NCI-H510A (cell line): ENCODE results near the gene POFUT1.
"Not testable (repeated sequence)": the region's sequence is repeated elsewhere in the genome, so short reads cannot be mapped to it uniquely, and the experiment has no call there.

Experiments used
- DNase-seq: peaks from one replicate; lab custom pipeline; 2025; lab: John Stamatoyannopoulos, UW

POFUT1 gene

DNA sequence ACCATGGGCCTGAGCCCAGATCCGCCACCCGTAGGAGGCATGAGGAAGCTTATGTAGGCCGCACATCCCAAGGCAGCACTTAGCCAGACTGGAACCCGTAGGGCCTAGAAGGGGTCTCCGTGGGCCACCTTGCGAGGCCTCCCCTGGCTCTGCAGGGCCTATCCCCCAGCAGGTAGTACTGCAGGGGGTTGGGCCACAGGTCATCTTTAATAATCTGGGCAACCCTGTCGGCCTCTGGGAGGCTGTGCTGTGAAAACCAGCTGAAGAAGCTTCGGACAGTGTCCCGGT is 18.6 kb upstream of the POFUT1 start:
- no peak for DNase-seq

DNA sequence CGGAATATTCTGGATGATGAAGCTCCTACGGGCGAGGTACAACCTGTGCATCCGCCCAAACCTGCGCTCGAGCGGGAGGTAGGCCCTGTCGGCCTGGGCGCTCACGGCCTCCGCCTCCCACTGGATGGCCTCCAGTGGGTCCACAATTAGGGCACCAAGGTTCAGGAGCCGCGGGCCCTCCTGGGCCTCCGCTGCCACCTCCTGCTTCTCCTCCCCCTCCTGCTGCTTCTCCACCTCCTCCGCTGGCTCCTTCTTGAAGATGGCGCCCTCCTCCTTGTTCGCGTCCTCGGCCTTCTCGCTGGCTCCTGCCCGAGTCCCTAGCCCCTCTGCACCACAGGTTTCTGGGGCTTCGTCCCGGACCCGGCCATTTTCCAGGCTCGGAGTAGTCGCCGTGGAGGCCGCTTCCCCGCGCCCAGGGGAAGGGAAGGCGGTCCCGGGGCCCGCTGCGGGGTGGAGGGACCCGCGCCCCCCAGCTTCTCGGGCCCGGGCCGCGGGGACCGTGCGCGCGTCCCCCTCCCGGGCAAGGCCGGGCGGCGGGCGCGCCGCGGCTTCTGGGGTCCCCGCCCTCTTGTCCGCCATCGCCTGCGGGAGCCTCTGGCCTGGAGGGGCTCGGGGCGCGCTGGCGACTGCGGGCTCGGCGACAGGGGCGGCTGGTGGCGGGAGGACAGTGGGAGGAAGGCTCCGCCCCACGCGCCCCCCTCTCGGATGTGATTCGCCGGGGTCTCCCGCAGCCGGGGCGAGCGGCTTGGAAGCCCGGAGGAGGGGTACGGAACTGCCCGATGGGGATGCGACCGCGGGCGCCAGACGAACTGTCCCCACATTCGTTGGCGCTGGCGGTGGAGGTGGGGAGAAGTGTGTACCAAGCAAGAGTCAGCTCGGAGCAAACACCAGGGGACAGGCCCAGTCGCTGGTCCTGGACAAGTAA is 17.7 kb upstream of the POFUT1 start:
- no peak for DNase-seq

DNA sequence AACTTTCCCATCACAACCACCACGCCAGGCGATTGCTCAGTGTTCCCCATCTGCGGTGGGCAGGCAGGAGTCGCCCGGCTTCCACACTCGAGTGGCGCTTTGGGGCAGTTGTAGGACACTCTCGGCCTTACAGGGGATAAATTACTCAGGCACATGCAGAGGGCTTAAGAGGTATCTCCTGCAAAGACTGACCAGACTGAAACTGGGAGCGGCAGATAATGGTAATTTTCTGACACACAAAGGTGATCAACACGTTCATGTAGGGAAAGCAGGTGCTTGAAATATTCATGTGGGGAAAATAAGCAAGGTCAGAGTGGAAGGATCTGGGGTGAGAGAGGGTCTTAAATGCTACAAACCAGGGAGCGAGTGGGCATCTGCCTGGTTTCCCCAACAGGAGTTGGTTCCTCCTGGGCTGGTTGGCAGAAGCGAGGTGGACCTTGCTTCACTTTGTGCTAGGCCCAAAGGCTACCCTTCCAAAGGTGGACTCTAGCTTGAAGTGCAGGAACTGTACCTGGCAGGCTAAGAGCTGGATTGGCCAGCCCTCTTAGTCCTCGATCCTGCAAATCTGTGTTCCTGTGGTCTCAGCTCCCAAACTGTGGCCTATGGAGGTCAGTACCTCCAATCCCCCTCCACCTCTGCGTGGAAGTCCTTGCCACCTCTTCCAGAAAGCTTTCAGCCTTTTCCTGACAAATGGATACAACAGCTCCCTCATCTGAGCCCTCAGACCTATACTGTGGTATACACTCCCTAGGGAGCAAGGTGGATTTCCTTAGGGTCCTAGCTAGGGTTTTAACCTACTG is 16.9 kb upstream of the POFUT1 start:
- DNase-seq, result no peak

DNA sequence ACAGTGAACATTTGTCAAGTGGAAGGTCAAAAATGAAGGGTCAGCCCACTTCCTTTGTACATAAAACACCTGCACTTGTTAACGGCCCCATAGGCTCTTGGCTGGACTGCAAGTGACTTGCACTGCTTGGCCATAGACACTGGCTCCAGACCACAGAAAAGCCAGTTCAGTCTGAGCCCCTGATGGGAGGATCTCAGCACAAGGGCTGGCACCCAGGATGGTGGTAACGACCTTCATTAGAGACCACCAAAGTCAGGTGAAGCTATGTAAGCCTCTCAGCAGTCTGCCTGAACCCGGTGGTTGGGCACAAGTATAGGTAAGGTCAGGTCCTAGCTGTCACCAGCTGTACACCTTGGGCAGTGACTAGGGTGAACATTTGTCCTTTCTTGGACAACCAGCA is 16.3 kb upstream of the POFUT1 start:
- DNase-seq, result no peak

DNA sequence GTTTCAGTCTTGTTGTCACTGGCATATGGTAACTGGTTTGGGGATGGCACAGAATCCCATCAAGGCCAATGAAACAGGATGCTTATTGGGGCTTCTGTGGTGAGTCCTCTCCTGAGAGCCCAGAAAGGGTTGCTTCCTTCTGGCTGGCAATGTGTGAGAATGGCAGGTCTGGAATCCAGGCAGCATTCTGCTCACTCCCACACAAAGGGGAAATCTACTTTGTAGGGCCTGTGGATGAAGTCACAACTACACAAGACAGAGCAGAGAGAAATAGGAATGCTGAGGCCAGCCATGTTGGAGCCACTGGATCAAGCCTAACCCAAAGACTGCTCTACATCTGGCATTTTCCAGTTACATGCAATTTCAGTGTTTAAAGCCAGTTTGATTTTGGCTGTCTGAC is 15.8 kb upstream of the POFUT1 start:
- no peak for DNase-seq

DNA sequence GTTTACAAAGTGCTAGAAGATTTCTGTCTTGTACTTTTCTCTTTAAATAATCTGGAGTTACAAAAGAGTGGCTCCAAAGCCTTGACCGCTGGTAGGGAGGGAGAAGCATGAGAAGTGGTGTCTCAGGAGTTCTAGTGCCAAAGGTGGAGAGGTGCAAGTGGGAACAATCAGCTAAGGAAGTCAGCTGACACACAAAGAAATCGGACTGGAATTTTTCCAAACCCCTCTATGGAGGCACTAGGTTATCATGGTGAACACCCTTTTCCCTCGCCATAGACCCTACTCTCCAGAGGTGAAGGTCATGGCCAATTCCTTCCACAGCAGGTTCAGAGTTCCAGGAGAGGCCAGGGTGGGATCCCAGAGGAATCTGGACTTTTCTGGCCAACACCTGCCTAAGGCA is 15.0 kb upstream of the POFUT1 start:
- no peak for DNase-seq

DNA sequence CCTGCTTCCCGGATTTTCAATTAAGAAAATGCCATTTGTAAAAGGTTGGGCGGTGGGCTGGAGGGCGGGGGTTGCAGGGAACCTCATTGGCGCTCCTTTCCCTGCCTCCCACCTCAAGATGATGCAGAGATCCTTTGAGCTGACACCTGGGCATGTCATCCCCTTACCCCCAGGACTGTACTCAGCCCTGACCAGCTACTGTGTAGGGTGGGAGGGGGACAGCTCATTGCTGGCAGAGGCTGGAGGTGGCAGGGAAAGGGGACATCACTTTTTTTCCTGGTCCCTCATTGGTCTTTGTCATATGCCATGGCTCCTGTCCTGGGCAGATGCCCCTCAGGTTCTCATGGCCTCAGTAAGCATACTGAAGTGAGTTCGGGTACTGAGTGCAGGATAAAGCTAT is 14.3 kb upstream of the POFUT1 start:
- DNase-seq, result not testable (repeated sequence)

DNA sequence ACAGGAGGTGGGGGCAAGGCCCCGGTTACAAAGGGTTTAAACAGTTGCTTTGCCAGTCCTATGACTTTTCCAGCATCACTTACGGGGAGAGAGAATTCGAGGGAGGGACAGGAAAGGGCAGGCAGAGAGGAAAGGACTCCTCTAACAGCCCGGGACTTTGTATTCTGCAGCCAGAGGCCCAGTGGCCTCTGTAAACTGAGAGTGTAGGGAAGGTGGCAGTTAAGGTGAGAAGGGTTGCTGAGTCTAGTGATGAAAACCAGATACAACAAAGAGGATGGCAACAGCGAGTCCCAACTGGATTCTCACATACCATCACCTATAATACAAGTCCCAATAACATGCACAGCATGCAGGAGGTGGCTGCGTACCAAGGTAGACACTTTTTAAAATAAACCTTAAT is 13.7 kb upstream of the POFUT1 start:
- DNase-seq, result no peak

DNA sequence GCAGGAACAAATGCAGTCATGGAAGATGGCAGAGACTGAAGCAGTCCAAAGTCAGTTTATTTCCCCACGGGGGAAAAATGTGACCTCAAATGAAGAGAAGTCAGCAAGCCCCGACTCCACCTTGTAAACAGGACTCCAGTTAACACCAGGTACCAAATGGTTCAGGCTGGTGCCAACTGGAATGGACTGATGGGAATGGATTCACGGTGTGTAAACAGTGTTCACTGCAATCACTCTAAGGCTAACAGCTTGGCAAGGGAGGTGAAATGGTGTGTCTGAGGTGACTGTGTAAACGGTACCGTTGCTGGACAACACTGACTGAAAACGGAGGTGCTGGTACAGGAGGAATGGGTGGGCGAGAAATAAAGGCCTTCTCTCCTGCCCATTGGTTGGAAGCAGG is 12.1 kb upstream of the POFUT1 start:
- no peak for DNase-seq

DNA sequence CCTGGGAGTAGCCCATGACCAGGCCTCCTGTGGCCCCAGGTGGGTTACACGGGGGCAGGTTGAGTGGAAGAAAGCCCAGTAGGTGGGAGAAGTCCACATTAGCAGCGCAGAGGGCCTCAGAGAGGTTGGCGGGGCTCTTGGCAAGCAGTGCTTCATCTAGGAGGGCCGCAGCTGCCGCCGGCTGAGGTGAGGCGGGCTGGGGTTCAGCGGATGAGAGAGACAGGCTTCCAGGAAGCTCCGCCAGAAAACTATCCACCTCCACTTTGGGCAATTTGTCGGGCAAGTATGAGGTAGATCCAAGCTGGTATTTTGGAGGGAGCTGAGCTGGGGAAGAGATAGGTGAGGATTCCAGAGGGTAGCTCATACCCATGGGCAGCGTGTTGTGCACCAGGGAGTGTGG is 11.1 kb upstream of the POFUT1 start:
- not testable (repeated sequence) for DNase-seq

DNA sequence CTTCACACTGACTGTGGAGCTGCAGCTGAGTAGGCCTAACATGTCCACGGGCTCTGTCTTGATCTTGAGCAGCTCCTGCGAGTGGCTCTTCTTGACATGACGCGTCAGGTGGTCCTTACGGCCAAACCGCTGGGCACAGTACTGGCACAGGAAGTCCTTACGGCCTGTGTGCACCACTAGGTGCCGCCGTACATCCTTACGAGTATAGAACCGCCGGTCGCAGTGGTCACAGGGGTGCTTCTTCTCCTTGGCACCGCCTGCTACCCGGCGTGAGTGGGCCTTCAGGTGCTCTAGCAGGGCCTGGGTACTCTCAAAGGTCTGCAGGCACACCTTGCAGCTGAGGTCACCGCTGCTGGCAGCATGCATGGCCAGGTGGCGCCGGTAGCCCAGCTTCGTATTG is 10.5 kb upstream of the POFUT1 start:
- DNase-seq, result not testable (repeated sequence)

DNA sequence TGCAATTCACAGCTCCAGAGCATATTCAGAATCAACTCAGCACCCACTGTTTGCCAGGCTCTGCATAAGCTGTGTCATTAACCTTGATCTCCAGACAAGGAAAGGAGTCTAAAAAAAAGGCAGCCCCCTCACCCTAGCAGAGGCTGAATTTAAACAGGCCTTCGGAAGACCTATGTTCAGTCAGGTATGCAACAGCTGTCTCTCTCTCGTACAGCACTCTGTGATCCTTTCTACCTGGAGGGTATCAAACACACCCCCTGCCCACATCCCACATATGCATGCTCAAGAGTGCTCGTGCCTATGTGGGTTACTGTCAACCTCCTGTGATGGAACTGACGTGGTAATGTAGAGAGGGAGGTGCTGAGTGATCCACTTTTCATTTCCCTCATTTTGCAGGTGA is 8.7 kb upstream of the POFUT1 start:
- no peak for DNase-seq

DNA sequence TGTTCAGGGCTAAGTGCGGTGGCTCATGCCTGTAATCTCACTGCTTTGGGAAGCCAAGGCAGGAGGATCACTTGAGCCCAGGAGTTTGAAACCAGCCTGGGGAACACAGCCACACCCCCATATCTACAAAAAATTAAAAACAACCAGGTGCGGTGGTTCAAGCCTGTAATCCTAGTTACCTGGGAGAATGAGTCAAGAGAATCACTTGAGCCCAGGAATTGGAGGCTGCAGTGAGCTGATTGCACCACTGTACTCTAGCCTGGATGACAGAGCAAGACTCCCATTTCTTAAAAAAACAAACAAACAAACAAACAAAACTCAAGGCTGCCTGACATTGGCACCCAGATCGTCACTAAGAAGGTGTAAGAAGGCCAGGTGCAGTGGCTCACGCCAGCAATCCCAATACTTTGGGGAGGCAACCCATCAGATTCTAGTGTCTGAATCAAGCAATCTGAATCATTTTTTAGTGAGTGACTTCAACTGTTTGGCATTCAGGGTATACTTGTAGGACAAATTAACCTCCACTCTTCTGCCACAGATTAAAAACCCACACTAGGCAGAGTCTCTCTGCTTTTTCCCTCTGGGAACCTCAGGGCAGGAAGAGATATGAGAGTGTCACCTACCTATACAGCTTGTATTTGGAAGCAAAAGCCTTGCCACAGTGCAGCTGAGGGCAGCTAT is 6.2 kb upstream of the POFUT1 start:
- no peak for DNase-seq

DNA sequence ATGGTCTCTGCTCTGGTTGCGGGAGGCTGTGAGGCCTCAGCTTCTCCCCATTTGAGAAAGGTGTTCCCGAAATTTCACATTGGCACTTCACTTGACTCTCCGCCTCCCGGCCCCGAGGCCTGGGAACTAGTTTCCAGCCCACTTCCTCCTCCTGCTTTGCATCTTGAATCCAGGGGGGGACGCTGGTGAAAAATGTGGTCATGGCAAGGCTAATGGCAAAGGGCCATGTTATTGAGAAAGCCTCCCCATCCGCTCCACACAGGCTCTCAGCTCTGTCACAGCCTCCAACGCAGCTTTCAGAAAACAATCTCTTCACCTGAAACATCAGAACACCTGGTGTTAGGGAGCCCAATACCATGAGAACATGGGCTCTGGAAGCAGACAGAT is 5.7 kb upstream of the POFUT1 start:
- no peak for DNase-seq

DNA sequence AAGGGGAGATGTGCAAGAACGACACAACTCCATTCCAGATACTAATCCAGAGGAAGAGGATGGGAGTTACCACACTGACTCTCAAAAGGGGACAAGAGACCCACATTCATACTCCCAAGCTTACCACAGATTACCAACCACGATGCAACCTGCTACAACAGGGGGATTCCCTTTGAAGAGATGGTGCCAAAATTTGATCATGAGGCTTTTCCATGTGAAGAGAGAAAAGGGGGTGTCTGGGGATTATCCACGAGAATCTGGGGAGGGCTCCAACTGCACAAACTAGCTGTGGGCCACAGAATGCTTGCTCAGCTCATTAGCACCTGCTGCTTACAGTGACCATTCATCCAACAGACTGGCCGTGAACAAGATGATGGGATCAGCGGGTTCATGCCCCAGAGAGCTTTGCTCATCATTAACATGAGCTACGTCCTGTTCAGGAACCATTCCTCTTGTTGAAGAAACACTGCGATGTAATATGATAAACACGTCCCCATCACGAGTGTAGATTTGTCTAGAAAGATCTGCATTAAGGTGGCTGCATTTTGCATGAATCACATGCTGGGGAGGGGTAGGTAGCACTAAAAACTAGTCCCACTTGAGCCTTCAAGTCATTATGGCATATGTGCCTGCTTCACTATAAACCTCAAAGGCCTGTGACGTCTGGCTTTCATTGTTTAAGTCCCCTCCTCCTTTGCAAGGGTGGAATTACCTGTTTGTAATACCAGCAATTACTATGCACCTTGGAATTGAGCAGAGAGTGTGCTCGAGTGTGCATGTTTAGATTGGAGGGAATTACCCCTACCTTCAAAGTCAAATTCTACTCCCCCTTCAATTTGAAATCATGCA is 4.1 kb upstream of the POFUT1 start:
- peak; percentile 37 for DNase-seq

DNA sequence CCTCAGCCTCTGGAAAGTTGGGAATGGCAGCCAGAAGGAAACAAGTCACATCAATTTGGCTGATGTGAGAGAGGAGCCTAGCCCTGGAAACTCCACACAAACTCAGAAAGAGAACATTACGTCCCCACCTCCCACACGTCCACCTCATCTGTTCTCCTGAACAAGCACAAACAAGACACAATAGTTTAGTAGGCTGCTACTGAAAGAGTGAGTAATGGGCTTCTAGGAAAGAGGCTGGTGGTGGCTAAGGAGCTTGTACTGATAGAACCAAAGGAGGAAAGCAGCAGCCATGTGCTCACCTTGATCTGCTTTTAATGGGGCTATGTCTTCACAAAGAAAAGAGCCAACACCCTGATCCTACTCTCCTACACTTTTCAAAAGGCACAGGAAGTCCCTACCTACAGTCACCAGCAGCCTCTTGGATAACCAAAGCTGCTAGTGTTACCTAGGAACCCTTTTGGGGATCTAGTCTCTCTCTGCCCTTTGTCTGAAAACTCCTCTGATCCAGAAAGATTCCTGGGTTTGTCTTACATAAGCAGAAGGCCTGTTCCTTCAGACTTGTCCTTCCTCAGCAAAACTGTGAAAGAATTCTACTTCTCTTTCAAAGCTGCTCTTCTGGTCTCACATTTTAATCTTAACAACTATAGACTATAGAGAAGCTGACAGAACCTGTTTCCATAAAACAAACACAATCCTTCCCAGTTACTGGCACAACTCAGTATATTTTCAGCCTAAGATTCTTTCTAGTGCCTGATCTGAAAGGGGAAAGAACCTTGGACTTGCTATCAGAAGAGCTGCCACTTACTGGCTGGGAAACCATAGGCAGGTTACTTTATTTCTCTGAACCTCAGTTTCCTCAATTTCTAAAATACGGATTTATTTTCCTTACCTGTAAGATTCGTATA is 3.2 kb upstream of the POFUT1 start:
- no peak for DNase-seq

DNA sequence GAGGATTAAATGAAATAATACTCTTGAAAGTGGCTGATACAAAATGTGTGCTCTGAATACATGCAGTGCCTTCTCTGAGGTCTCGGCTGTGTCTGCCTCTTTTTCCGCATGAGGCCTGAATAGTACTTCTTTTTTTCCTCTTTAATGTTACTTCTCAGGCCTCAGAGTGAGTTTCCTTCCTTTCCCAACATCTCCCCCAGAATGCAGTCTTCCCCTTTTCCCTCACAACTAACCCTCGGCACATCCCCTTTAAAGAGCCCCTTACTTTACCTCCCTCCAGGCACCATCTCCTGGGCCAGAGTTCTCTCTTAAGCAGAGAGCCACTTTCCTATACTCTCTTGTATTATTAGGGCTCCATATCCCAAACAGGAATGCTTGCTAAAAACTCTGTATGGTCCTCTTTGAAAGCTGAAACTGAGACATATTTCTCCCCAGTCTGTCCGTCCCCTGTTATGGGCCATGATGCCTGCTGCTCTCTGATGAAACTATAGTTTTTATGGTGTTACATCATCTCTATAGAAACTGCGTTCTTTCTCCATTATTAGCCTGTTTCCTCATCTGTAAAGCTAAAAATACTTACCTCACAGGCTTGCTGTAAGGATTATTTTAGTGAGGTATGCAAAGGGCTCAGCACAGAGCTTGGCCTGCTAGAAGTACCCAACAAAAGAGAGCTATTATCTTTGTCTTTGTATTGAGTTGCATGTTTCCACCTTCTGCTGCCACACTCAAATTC is 2.4 kb upstream of the POFUT1 start:
- no peak for DNase-seq

DNA sequence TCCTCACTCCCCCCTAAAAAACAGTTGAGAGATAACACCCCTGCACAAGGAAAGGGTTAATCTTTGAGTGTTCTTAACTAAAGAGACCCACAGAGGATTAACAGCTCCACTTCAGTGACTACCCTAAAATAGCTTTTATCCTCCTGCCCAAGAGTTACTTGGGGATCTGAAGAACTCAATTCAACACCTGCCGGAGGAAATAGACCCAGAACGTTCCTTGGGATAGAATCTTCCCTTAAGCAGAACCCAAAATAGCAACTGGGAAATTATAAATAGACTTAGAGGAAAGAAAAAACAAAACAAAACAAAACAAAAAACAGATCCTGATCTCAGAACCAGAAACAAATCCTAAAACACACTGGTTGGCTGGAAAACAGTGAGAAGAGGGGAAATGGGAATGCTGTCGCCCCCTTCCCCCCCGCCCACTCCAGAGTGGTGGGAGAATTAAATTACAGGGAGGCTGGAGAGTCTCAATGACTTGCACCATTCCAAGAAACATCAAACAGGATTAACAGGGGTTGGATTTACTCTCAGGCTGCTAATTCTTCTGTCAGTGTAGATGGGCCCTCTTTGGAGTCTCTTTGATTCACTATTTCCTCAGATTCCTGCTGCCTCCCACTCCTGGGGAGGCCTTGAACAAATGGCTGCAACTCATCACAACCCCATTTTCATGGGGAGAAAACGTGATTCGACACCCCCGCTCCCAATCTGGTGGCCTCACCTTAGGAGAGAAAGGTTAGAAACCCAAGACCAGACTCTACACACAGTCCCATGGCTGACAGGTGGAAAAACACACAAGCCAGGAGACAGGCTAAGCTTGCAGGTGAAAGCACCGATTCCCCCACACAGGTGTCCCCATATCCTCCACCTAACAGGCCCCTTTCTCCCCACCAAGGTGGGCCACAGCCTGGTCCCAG is 1.6 kb upstream of the POFUT1 start:
- DNase-seq, result no peak
